Calu3 (cell line): ENCODE data around the gene BET1. TPM values are rescaled to one million over a fixed set of nuclear protein-coding genes. Genes with fewer than 3 reads are reported as not detected.

Experiments used
- BruUV-seq: library from RNA; stranded (reverse); fragments of 400-500 nt; replicated peaks from 2 replicates; lab custom pipeline; 2021; lab: Mats Ljungman, UMichigan
- CTCF ChIA-PET: fragments of 300-600 bp; sonication (Branson Sonifier 250); formaldehyde crosslinking; loops from one replicate; lab custom pipeline; 2022; ENCODE audit warnings: antibody characterized with exemption; lab: Charles Lee
- DNase-seq: peaks from one replicate; pipeline ENCODE4 v3.0.0; 2022
- H3K27ac Mint-ChIP-seq: one replicate; pipeline ENCODE4 v1.8.0; 2022; ENCODE audit warnings: mixed read lengths; ENCODE audit not compliant: unreplicated experiment
- H3K27me3 Mint-ChIP-seq: one replicate; pipeline ENCODE4 v1.8.0; 2022; ENCODE audit warnings: mixed read lengths; ENCODE audit not compliant: unreplicated experiment
- H3K36me3 Mint-ChIP-seq: one replicate; pipeline ENCODE4 v1.8.0; 2022; ENCODE audit warnings: mild to moderate bottlenecking, moderate library complexity, mixed read lengths; ENCODE audit not compliant: insufficient read depth, unreplicated experiment
- H3K4me1 Mint-ChIP-seq: one replicate; pipeline ENCODE4 v1.8.0; 2022; ENCODE audit warnings: mild to moderate bottlenecking, low read depth, mixed read lengths; ENCODE audit not compliant: unreplicated experiment
- H3K4me3 Mint-ChIP-seq: one replicate; pipeline ENCODE4 v1.8.0; 2022; ENCODE audit warnings: mild to moderate bottlenecking, low read depth, moderate library complexity, mixed read lengths; ENCODE audit not compliant: unreplicated experiment
- H3K9me3 Mint-ChIP-seq: one replicate; pipeline ENCODE4 v1.8.0; 2022; ENCODE audit warnings: low read depth, mixed read lengths; ENCODE audit not compliant: unreplicated experiment
- CTCF ChIP-seq: fragments of 200-600 bp; IDR thresholded peaks from one replicate; pipeline ENCODE4 v1.8.0; 2022; ENCODE audit warnings: antibody characterized with exemption; ENCODE audit not compliant: unreplicated experiment
- intact Hi-C: fragments of 100-400 bp; cut with micrococcal nuclease; formaldehyde crosslinking; loops from one replicate; pipeline ENCODE4 v1.10.0; 2022; ENCODE audit not compliant: unreplicated experiment
- total RNA-seq: library from RNA; stranded (reverse); gene quantifications from 2 replicates; pipeline ENCODE4 v1.2.3, GENCODE V29; 2022

BET1 gene
- total RNA-seq, 1 experiment from 2014 or later: 18.7 TPM

- Mint-ChIP-seq H3K27ac (no peak overlapping the region), H3K27me3 (no peaks in the 10 kb centered on the region), H3K4me3 (no peak overlapping the region), H3K36me3 (no peaks in the 10 kb centered on the region), H3K9me3 (no peaks in the 10 kb centered on the region), H3K4me1 (peaks cover 8% of the 10 kb centered on the region)
- no TSS peak for BruUV-seq
- no peak for TF ChIP-seq CTCF
- CTCF ChIA-PET: no interaction called here
- intact Hi-C loops: no loop called here
- DNase-seq: no peak
Measured at GRCh38 chr7:94044806-94045205, 40.7 kb upstream of the BET1 start.

GRCh38 chr7:94043299-94043698, 39.1 kb upstream of the BET1 start:
- no peaks in the 10 kb centered on the region for H3K27me3 Mint-ChIP-seq

GRCh38 chr7:94042381-94042780, 38.2 kb upstream of the BET1 start:
- DNase-seq: no peak
- no peak for TF ChIP-seq CTCF
- H3K27me3 Mint-ChIP-seq: no peaks in the 10 kb centered on the region
- H3K4me1 Mint-ChIP-seq: peaks cover 8% of the 10 kb centered on the region
- CTCF ChIA-PET: no interaction called here
- no peaks in the 10 kb centered on the region for H3K36me3 Mint-ChIP-seq
- no peaks in the 10 kb centered on the region for H3K9me3 Mint-ChIP-seq
- H3K27ac Mint-ChIP-seq: no peak overlapping the region
- BruUV-seq: no TSS peak
- intact Hi-C loops: no loop called here
- H3K4me3 Mint-ChIP-seq: no peak overlapping the region

More at GRCh38 chr7:94043299-94043698, 39.1 kb upstream of the BET1 start:
- intact Hi-C loops: no loop called here
- no peak overlapping the region for H3K4me3 Mint-ChIP-seq
- CTCF ChIA-PET: no interaction called here
- BruUV-seq: no TSS peak
- H3K36me3 Mint-ChIP-seq: no peaks in the 10 kb centered on the region
- no peak overlapping the region for H3K27ac Mint-ChIP-seq
- no peak for DNase-seq
- H3K9me3 Mint-ChIP-seq: no peaks in the 10 kb centered on the region
- peaks cover 8% of the 10 kb centered on the region for H3K4me1 Mint-ChIP-seq
- no peak for TF ChIP-seq CTCF

- TF ChIP-seq CTCF: no peak
- CTCF ChIA-PET: no interaction called here
- no peaks in the 10 kb centered on the region for H3K36me3 Mint-ChIP-seq
- no peaks in the 10 kb centered on the region for H3K27me3 Mint-ChIP-seq
- no peak overlapping the region for H3K4me3 Mint-ChIP-seq
- H3K27ac Mint-ChIP-seq: no peak overlapping the region
- BruUV-seq: no TSS peak
- H3K4me1 Mint-ChIP-seq: peaks cover 8% of the 10 kb centered on the region
- H3K9me3 Mint-ChIP-seq: no peaks in the 10 kb centered on the region
- intact Hi-C loops: no loop called here
- no peak for DNase-seq
Measured at GRCh38 chr7:94041529-94041928, 37.4 kb upstream of the BET1 start.
